GM21737 (cell line): ENCODE data around the gene CASQ2.

Experiments used
- ATAC-seq: cut with Tn5 transposase; IDR thresholded peaks from one replicate; pipeline ENCODE4 v1.9.1; 2021; ENCODE audit warnings: mild to moderate bottlenecking, moderate library complexity; ENCODE audit not compliant: unreplicated experiment

The CASQ2 gene

DNA sequence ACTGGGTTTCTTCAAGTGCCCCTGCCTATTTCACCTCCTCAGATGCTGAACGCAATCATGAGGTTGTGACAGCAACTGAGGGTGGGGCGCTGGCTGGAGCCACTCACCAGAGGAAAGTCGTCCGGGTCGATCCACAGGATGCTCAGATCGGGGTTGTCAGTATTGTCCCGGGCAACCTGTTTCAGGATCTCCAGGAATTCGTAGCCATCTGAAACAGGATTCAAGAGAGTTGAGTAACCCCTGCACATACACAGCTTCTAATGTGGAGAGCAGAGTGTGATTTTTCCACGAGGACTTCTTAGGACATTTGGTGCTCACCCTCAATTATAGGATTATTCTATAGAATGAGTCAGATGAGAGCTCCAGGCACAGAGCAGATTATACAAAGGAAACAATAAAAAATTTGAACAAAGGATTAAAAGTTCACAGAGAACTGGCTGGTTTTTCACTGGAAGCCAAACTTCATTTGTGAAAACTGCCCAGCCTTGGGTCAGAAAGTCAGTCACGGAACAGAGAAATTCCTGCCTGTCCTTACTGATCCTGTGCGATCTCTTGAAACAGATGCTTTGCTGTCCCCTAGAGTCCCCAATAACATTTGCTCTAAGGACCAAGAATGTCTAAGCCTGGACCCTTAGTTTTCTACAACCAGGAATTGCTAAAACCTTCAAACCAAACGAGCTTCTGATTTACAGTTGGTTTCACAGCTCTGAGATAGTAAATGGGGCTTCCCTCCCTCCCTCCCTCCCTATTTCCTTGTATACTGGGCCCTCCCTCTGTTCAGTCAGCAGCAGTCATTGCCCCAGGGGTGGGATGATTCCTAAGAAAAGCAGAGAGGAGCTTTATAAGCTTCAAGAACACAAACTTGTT lies 63.2 kb downstream of the CASQ2 start:
- no peak for ATAC-seq

DNA sequence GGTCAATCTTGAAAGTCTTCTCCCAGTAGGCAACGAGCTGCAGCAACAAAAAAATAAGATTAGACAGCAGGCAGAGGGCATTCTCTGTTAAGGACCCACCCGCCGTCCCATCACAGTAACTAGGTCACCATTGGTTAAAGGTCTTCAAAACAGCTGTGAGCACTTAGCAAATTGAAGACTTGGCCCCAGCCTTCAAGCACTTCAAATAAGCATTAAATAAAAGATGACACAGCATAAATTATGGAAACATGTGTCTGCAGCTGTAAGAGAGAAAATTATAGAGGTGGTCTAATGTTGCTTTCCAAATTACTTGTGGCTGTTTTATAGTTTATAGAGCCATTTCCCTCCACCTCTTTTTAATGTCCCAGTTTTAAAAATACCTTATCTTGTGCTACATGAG lies 65.6 kb downstream of the CASQ2 start:
- ATAC-seq: no peak

DNA sequence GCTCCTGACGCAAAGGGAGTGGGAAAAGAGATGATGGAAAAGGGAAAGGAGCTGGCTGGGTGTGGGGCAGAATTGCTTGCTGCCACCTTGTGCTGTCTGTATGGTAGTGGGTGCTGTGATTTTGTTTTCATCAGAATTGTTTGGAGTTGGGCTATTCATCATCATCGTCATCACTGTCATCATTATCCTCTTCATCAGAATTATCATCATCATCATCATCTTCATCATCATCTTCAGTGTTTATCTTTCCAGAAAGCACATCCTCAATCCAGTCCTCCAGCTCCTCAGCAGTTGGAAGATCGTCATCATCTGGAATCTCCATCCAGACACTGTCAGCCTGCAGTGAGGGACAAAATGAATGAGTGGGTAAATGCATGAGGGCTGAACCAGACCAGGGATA lies 67.4 kb downstream of the CASQ2 start:
- no peak for ATAC-seq

DNA sequence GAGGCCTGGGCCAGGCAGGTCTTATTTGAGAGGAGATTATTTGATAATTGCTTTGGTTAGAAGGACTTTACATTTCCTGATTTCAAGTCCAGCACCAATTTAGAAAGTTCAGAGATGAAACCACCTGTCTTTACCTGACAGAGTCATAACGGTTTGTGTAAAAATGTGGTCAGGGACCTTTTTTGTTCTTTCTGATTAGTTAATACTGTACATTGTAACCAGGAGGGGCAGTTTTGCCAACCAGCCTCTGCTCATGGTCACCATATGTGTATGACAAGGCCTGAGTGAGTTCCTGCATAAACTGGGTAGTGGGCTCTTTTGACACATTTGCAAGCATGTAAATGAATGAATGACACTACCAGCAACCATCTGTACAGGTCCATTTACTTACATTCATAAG lies 70.9 kb downstream of the CASQ2 start:
- no peak for ATAC-seq

DNA sequence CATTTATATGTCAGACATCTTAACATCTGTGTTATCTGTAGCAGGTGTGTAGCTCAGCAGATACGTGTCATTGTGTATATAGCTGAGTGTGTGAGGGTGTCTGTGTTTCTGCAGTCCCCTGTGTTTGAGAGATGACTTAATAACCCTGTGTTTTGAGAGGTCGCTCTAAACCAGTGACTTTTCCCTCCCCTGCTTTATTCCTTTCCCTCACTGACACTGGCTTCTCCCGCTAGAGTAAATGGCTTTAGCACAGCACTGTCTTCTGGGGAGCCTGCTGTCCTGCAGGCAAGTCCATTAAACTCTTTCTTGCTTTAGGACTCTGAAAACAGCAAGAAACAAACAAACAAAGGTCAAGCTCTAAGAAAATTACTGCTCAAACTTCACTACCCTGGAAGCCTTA lies 73.7 kb downstream of the CASQ2 start:
- ATAC-seq: no peak

DNA sequence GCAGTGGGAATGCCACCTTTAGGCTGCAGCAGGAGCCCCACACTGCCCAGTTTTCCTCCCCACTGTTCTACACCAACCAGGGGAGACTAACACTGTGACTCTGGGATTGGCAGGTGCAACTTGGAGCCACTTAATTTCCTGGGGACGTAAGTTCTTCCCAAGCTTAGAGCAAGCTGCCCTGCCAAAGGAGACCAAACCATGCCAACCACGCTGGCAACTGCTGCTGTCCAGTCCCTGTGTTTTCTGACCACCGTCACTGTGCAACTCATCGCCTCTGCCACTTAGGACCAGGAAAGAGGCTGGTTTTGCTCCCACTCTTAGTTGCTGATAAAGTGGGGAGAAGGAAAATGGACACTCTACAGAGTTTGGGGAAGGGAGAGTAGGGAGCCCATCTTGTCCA lies 76.3 kb downstream of the CASQ2 start:
- ATAC-seq: no peak

DNA sequence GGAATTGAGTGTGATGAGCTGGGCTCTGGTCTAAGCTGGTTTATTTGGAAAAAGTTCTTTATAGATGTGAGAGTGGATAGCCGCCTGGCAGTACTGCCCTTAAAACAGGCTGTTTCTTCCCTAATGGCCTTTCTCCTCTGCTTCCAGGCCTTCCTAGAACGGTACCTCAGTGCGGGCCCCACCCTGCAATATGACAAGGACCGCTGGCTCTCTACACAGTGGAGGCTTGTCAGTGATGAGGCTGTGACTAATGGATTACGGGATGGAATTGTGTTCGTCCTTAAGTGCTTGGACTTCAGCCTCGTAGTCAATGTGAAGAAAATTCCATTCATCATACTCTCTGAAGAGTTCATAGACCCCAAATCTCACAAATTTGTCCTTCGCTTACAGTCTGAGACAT lies 77.5 kb downstream of the CASQ2 start:
- ATAC-seq: no peak

DNA sequence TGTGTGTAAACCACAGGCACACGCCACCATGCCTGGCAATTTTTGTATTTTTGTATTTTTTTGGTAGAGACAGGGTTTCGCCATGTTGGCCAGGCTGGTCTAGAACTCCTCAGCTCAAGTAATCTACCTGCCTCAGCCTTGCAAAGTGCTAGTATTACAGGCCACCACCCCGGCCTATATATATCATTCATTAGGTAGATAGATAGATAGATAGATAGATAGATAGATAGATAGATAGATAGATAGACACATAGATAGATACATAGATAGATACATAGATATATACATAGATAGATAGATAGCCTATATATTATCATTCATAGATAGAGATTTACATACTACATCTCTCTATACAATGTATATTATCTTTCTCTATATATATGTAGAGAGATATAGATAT lies 80.8 kb downstream of the CASQ2 start:
- no peak for ATAC-seq

DNA sequence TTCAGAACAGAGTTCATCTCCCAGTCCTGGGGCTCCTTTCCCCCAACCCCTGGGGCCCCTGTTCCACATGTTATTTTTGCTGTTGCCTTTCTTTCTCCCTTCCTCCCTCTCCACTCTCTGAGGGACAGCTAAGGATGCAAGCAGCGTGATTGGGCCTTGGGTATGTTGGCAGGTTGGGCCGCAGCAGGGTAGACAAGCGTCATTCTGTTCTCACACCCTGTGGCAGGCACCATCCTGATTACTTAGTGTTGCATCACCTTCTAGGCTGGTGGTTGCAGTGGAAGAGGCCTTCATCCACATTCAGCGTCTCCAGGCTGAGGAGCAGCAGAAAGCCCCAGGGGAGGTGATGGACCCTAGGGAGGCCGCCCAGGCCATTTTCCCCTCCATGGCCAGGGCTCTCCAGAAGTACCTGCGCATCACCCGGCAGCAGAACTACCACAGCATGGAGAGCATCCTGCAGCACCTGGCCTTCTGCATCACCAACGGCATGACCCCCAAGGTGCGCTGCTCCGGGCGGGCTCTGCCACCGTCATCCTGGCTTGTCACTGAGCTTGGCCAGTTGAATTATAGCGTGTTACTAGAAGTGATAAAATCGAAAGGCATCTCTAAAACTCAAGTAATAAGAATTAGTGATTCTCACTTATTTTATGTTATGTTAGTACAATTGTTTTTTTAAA lies 83.3 kb downstream of the CASQ2 start:
- ATAC-seq: no peak

DNA sequence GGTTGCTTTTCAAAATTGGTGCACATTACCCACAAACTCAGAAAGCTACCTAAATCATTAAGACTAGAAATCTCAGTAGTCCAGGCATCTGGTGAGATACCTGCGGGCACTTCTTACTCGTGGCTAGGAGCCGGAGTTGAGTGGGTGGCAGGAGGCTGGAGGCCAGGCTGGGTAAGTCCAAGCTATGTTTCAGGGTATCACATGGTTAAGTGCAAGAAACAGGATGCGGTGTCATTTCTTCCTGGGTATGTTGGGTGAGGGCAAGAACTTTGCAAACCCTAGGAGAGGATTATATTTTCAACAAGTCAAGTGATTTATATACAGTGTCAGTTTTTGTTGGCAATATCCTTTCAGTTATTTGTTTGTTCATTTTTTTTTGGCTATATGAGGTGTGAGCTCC lies 85.7 kb downstream of the CASQ2 start:
- ATAC-seq: no peak

DNA sequence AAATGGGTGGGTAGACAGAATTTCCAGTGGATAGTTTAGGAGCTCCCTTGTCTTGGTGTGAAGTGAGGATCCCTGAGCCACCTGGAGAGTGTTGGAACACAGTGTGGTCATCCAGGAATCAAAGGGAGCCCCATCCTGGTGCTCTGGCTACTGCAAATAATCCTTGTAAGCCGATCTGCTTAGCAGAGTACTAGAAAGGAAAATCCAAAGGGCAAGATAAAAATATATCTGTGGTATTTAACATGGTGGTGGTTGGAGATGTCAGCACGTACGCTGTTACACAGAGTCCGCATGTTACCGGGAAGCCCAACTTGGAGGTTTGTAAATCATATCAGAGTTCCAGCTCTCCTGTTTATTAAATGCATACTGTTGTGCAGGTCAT lies 87.8 kb downstream of the CASQ2 start:
- no peak for ATAC-seq

DNA sequence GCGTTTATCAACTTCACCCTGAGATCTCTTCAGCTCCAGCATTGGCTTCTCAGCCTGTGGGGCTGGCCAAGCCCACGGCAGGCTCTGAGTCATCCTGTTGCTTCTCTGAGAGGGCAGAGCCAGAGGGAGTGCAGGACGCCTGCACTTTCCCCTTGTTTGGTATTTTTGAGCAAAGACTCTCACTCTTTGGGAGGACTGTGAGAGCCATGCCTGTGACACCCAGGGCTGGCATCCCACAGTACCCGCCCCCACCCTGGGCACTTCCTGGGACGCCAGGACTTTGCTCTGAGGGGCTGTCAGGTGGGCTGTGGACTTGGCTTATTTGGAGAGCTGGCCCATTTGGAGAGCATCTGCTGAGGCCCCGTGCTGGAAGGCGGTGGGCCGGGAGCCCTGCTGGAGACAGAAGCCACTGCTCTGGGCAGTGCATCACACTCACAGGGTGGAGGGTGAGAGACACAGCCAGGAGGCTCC lies 89.3 kb downstream of the CASQ2 start:
- no peak for ATAC-seq

DNA sequence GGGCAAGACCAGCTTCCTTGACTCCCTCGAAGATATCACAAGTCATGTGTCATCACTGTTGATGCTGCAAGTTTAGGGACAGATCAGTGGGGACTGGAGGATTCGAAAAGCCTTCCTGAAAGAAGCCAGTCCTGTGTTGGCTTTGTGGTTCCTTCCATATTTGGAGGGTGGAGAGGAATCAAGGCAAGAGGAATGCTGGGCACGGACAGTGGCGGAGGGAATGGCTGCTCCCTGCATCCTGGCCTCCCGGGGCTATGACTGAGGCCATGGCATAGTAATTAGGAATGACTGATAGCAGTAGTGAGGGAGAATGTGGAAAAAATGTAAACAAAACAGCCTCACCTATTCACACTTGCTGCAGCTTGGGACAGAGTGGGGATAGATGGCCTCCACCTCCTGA lies 90.4 kb downstream of the CASQ2 start:
- no peak for ATAC-seq

DNA sequence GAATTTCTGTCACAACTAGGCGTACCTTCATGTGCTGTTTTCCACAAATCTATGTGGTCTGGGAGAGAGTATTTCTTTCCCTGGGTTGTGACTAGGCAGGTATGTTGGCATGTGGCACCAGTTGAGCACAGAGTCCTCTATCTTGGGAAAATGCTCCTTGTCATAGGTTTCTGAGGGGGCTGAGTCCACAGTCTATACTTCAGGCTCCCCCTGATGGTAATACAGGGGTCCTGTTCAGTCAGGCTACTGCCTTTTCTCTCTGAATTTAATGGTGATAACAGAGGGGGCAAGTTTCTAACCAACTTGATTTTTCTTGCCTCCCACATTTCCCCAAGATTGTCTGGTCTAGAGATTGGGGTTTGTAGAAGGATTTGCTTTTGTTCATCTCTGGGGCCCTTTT lies 90.9 kb downstream of the CASQ2 start:
- ATAC-seq: no peak

DNA sequence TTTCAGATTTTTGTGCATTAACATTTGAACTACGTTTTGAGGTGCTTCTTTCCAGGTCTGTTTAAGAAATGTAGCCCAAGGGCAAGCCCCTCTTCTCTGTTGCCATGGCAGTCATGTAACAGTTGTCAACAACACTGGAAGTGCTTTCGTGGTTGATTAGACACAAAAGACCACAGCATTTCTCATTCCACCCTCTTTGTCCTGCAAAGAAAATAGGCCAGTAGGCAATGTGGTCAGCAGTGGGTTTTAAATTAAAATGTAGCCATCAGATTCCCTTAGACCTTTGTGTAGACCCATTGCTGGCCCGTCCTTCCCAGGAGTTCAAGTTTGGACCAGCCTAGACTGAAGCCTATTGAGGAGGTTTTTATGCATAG lies 91.3 kb downstream of the CASQ2 start:
- ATAC-seq: no peak

DNA sequence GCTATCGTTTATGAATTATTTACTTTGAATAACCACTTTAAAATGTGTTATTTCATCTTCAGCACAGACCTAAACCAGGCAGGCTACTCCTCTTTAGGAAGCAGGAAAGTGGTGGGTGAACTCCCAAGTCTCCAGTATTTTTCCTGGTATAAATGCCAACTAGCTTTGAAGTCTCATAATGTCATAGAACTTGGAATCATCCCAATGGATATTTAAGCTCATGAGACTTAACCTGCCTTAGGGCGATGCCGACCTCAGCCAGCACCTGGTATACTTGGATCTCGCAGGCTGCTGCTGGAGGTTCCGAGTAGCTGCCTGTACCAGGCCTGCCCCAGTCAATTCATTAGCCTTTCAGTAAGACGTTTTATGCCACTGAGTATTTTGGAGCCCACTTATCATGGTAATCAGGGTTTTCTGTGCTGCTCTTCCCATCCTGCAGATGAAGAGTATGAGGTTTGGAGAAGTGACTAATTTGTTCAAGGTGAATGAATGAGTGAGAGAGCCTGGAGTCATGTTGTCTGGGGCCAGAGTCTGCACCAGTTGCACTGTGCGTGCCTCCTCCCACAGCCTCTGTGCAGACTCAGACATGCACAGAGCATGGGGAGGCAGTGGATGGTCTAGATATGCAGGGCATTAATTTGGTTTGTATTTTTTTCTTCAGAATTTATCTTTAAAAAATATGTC lies 91.9 kb downstream of the CASQ2 start:
- no peak for ATAC-seq

DNA sequence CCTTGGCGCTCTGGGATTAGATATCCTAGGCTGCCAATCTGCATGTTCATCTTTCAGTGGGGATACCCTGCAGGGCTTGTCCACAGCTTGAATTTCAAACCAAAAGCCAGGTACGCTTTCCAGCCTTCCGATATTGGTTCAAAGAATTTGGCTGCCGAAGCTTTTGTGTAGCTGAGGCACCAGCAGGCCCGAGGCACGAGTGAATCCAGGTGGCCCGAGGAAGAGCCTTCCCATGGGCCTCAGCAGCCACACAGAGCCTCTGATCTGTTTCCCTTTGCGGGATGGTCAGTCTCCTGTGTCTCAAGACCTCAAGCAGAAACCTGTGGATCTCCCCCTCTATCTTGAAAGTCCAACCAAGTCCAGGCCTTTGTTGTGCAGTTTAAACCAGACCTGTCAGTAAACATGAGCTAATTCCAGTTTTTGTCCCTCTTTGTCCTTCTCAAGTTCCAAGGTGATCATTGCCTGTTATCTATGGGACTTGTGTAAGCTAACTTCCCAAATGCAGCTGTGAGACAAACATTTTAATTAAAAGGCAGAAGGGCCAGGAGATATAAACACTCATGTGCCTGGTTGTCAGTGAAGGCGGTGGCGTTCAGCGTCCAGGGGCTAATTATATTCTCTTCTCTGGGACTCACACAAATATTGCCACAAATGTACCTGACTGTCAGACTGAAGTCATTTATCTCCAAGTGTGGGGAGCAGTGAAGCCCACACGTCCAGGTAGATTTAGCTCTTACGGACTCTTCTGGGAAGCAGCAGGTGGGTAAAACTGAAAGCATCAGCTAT lies 96.1 kb downstream of the CASQ2 start:
- no peak for ATAC-seq

DNA sequence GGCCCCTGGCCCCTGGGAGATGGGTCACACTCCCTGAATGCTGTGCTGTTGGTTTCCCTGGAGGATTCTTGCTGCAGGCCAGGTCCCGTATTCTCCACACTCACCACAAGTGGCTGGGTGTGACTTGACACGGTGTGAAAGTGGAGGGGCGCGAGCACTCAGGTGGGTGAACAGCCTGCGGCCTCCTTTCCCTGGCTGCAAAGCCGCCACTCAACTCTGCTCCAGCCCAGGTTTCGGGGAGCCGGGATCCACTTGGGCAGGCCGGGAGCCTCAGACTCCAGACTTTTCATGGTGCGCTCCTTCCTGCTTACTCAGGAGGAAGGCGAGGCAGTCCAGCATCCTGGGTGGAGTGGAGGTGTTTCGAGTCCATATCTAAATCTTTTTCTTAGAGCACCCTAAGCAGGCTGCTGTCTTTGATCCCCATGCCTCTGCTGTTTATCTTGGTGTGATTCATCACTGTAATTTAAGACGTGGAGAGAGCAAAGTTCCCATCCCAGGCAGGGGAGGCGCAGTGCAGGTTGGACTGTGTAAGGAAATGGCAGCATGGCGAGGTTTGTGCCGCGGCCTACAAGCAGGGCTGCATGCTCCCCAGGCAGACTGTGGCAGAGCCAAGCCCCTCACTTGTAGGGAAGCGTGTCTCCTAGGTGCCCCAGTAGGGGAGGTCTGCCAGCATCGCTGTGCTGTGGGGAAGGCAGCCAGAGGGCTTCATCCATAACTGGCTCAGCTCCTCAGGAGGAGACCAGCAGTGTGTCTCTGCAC lies 97.2 kb downstream of the CASQ2 start:
- no peak for ATAC-seq

DNA sequence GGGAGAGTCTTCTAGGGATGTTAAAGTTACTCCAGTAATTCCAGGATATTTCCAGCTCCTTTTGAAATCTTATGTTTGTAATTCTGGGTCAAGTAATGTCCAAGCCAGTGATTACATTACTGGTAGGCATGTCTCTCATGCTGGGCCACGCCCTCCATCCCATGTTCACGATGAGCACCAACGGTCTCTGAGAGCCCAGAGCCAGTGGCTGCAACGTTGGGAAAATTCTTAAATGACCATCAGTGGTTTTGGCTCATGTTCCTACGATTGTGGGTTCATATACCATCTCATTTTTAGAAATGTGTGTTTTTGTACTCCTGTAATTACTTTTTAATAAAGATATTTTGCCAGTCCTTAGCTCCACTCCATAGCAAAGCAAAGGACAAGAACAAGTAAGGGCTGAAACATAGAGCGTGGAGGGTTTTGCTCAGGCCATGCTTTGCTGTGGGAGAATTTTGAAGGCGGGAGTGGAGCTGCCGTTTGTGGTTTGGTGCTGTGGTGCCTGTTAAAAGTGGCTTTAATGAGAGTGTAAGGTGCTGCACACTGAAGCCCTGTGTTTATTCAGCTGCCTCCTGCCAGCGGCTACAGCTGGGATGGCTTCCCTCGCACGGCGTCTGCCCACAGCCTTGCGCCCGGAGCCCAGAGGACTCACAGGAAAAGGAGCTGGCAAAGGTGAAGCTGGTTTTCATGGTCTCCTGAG lies 97.9 kb downstream of the CASQ2 start:
- no peak for ATAC-seq

DNA sequence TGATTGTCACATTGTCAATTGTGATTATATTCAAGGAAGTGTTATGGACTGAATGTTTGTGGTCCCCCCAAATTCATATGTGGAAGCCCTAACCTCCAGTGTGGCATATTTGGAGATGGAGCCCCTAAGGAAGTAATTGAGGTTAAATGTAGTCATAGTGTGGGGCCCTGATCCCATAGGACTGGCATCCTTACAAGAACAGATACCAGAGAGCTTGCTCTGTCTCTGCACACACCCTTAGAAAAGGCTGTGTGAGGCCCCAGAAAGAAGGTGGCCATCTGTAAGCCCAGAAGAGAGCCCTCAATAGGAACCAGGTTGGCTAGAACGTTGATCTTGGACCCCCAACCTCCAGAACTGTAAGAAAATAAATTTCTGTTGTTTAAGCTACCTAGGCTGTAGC lies 98.6 kb downstream of the CASQ2 start:
- ATAC-seq: no peak
